Vagina (tissue), 2 donors: Measurements from ENCODE around the gene MKNK2. TPM values are rescaled to one million over a fixed set of nuclear protein-coding genes. Genes with fewer than 3 reads are reported as not detected.

Experiments used
- DNase-seq, 2 donors: peaks; one replicate each; pipeline ENCODE4 v3.0.0-alpha.2; 2017; ENCODE audit errors: extremely low spot score in 2 of 2
- H3K27ac ChIP-seq: fragments of 200-600 bp; sonication (generic); one replicate; pipeline ENCODE4 v1.5.1; 2019
- H3K27me3 ChIP-seq: fragments of 200-600 bp; sonication (generic); one replicate; pipeline ENCODE4 v1.5.1; 2019
- H3K36me3 ChIP-seq, 2 donors: fragments of 200-600 bp; sonication (generic); one replicate each; pipeline ENCODE4 v1.5.1; 2017 to 2019
- H3K4me1 ChIP-seq: fragments of 200-600 bp; sonication (generic); one replicate; pipeline ENCODE4 v1.5.1; 2019
- H3K4me3 ChIP-seq, 2 donors: fragments of 200-600 bp; sonication (generic); 1 replicate in 1 of 2; 2 replicates in 1 of 2; pipeline ENCODE4 v1.5.1; 2016 to 2019
- H3K9me3 ChIP-seq: fragments of 200-600 bp; sonication (generic); one replicate; pipeline ENCODE4 v1.5.1; 2019
- CTCF ChIP-seq, 3 experiments: fragments of 450-650 bp in 2 of 3; fragments of 200-600 bp in 1 of 3; sonication (generic) in 1 of 3; IDR thresholded peaks; one replicate each; pipeline ENCODE4 v1.5.1; 2017 to 2019; ENCODE audit warnings: antibody characterized with exemption in 3 of 3, mild to moderate bottlenecking in 2 of 3, moderate library complexity in 2 of 3
- POLR2A ChIP-seq, 2 donors: fragments of 450-650 bp; IDR thresholded peaks; one replicate each; pipeline ENCODE4 v1.6.1; 2017; ENCODE audit warnings: antibody characterized with exemption in 2 of 2, mild to moderate bottlenecking in 2 of 2, moderate library complexity in 2 of 2
- POLR2AphosphoS5 ChIP-seq, 2 donors: sonication (generic); formaldehyde crosslinking; IDR thresholded peaks; one replicate each; pipeline ENCODE4 v1.9.0; 2017; ENCODE audit warnings: antibody characterized with exemption in 2 of 2, mild to moderate bottlenecking in 2 of 2, low read depth in 1 of 2; ENCODE audit not compliant: insufficient read depth in 1 of 2
- intact Hi-C: fragments of 100-400 bp; cut with DNase I; formaldehyde crosslinking; loops from one replicate; pipeline ENCODE4 v1.15.1; 2023
- total RNA-seq: library from RNA; depleted of rRNA; stranded (reverse); fragments of >200 nt; gene quantifications from one replicate; pipeline ENCODE4 v1.2.3, GENCODE V29; 2016

The MKNK2 gene
- total RNA-seq, 1 donor from 2014 or later, result 185 TPM

GRCh38 chr19:1999856-2000515 is 51.1 kb downstream of the MKNK2 start:
- no peaks in the 10 kb centered on the region for H3K27me3 ChIP-seq
- no peak overlapping the region for H3K27ac ChIP-seq
- intact Hi-C loops, result no loop called here
- H3K4me1 ChIP-seq, result no peaks in the 10 kb centered on the region
- H3K4me3 ChIP-seq, result no peak overlapping the region
- no peak for DNase-seq
- TF ChIP-seq CTCF (IDR thresholded peaks at IDR 0.05), result no peak
- no peak for TF ChIP-seq POLR2AphosphoS5 (IDR thresholded peaks at IDR 0.05; ENCODE audit: insufficient read depth in 1 of 2, low read depth in 1 of 2)
- no peak for TF ChIP-seq POLR2A (IDR thresholded peaks at IDR 0.05)
- H3K9me3 ChIP-seq, result no peaks in the 10 kb centered on the region
- H3K36me3 ChIP-seq, result peaks cover 0 to 27% of the 10 kb centered on the region in 2 donors

GRCh38 chr19:1998712-1999708 is 52.0 kb downstream of the MKNK2 start:
- H3K9me3 ChIP-seq, result no peaks in the 10 kb centered on the region
- H3K36me3 ChIP-seq, result peaks cover 0 to 29% of the 10 kb centered on the region in 2 donors
- no peaks in the 10 kb centered on the region for H3K4me1 ChIP-seq

DNA sequence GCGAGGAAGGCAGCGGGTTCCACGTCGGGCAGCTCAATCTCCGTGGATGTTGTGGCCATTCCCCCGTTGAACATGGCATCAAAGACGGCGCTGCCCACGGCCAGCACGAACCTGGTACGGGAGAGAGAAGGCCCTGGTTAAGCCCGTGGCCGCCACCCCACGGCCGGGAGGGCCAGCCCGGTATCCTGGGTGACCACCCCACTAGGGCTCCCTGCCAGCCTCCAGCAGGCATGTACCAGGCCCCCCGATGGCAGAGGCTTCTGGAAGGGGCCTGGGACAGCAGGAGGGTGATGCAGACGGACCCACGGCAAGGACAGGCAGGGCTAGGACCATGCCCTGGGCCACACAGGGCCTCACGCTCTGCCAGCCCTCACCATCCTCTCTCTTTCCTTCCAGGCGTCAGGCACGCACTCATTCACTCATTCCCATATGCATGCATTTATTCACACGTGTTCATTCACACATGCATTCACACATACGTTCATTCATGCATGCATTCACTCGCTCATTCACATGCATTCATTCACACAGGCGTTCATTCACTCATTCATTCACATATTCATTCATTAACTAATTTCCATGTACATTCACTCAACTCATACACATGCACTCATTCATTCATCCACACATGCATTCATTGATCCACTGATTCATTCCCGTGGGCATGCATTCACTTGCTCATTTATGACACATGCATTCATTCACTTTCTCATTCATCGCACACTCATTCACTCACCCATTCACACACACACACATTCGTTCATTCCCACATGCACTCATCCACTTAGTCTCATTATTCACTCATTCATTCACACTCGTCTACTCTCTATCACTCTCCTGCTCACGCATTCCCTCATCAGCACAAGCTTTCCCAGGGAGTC is 53.5 kb downstream of the MKNK2 start:
- DNase-seq, result no peak
- H3K9me3 ChIP-seq, result no peaks in the 10 kb centered on the region
- intact Hi-C loops, result no loop called here
- TF ChIP-seq CTCF (IDR thresholded peaks at IDR 0.05), result no peak
- TF ChIP-seq POLR2AphosphoS5 (IDR thresholded peaks at IDR 0.05; ENCODE audit: insufficient read depth in 1 of 2, low read depth in 1 of 2), result no peak
- no peak for TF ChIP-seq POLR2A (IDR thresholded peaks at IDR 0.05)
- peaks cover 0 to 31% of the 10 kb centered on the region in 2 donors for H3K36me3 ChIP-seq
- no peak overlapping the region for H3K4me3 ChIP-seq
- no peaks in the 10 kb centered on the region for H3K27me3 ChIP-seq
- H3K4me1 ChIP-seq, result no peaks in the 10 kb centered on the region
- H3K27ac ChIP-seq, result no peak overlapping the region

More at GRCh38 chr19:1998712-1999708, 52.0 kb downstream of the MKNK2 start:
- DNase-seq, result no peak
- Histone ChIP-seq H3K27me3 (no peaks in the 10 kb centered on the region), H3K4me3 (no peak overlapping the region), H3K27ac (no peak overlapping the region)
- intact Hi-C loops, result no loop called here
- TF ChIP-seq CTCF (IDR thresholded peaks at IDR 0.05) (no peak), POLR2A (IDR thresholded peaks at IDR 0.05) (no peak), POLR2AphosphoS5 (IDR thresholded peaks at IDR 0.05; ENCODE audit: insufficient read depth in 1 of 2, low read depth in 1 of 2) (no peak)

GRCh38 chr19:1992759-1993260 is 58.2 kb downstream of the MKNK2 start:
- intact Hi-C loops, result no loop called here
- no peaks in the 10 kb centered on the region for H3K9me3 ChIP-seq
- DNase-seq, result no peak
- peaks cover 0 to 55% of the 10 kb centered on the region in 2 donors for H3K36me3 ChIP-seq
- no peak for TF ChIP-seq POLR2AphosphoS5 (IDR thresholded peaks at IDR 0.05; ENCODE audit: insufficient read depth in 1 of 2, low read depth in 1 of 2)
- no peak for TF ChIP-seq POLR2A (IDR thresholded peaks at IDR 0.05)
- TF ChIP-seq CTCF (IDR thresholded peaks at IDR 0.05), result no peak
- no peaks in the 10 kb centered on the region for H3K4me1 ChIP-seq
- no peak overlapping the region for H3K4me3 ChIP-seq
- no peaks in the 10 kb centered on the region for H3K27me3 ChIP-seq
- no peak overlapping the region for H3K27ac ChIP-seq
